Ovary (tissue), 9 donors: ENCODE data around the gene PLS1. TPM values are rescaled to one million over a fixed set of nuclear protein-coding genes. Genes with fewer than 3 reads are reported as not detected.

Source experiments
- DNase-seq, 5 donors: peaks; one replicate each; pipeline ENCODE4 v3.0.0-alpha.2; 2019 to 2020
- H3K27ac ChIP-seq, 2 donors: fragments of 200-600 bp; one replicate each; pipeline versions ENCODE4 v1.5.1 to v1.8.0; 2019 to 2022
- H3K27me3 ChIP-seq: fragments of 200-600 bp; one replicate; pipeline ENCODE4 v1.8.0; 2022
- H3K36me3 ChIP-seq: fragments of 200-600 bp; sonication (generic); one replicate; pipeline ENCODE4 v1.5.1; 2019
- H3K4me1 ChIP-seq: one replicate; pipeline ENCODE4 v1.8.1; 2013; ENCODE audit warnings: mild to moderate bottlenecking, moderate library complexity; ENCODE audit not compliant: insufficient read depth
- H3K4me3 ChIP-seq: fragments of 200-600 bp; sonication (generic); one replicate; pipeline ENCODE4 v1.5.1; 2017
- H3K9me3 ChIP-seq, 2 donors: fragments of 200-600 bp in 1 of 2; sonication (generic) in 1 of 2; one replicate each; pipeline versions ENCODE4 v1.5.1 to v1.8.1; 2013 to 2019; ENCODE audit warnings: mild to moderate bottlenecking in 1 of 2, moderate library complexity in 1 of 2
- CTCF ChIP-seq, 3 donors: fragments of 450-650 bp in 2 of 3; fragments of 200-600 bp in 1 of 3; IDR thresholded peaks; one replicate each; pipeline versions ENCODE4 v1.5.1 to v1.8.0; 2016 to 2022; ENCODE audit warnings: antibody characterized with exemption in 3 of 3, mild to moderate bottlenecking in 1 of 3
- EP300 ChIP-seq: sonication (generic); formaldehyde crosslinking; IDR thresholded peaks from one replicate; pipeline ENCODE4 v1.6.1; 2017; ENCODE audit warnings: antibody characterized with exemption
- POLR2A ChIP-seq: fragments of 450-650 bp; IDR thresholded peaks from one replicate; pipeline ENCODE4 v1.6.1; 2017; ENCODE audit warnings: antibody characterized with exemption, mild to moderate bottlenecking, moderate library complexity
- WGBS, 3 donors: extraction: QIAGEN DNeasy Blood & Tissue Kit in 1 of 3; methylation state at CpG; one replicate each; pipeline versions ENCODE4 v1.1.5 to v1.1.7; 2013 to 2017; 5-methylcytosine and 5-hydroxymethylcytosine counted together
- intact Hi-C, 4 donors: fragments of 100-400 bp; cut with DNase I; formaldehyde crosslinking; loops; one replicate each; pipeline versions ENCODE4 v1.11.0 to v1.15.1; 2022 to 2023
- polyA plus RNA-seq, 2 donors: library from polyadenylated mRNA; stranded (reverse); fragments of 200-250 nt in 1 of 2; fragments of 350-450 nt in 1 of 2; fragmentation: Illumina TruSeq in 1 of 2; extraction: RNeasy Lipid Tissue Mini Kit (QIAGEN cat#74804) in 1 of 2; gene quantifications; one replicate each; pipeline ENCODE4 v1.2.3, GENCODE V29; 2013 to 2014
- total RNA-seq, 7 donors: library from RNA; depleted of rRNA in 2 of 7; stranded (reverse); fragments of >200 nt in 2 of 7; fragmentation: NEBNext Ultra II Directional in 3 of 7; extraction: Animal tissue kit (Norgen Biotek cat#: 25700) in 3 of 7; gene quantifications; one replicate each; pipeline versions ENCODE4 v1.1.0 to v1.2.4, GENCODE V29; 2016 to 2023
- donor health status: DM: no; HTN: no; CAD: no; lungs with moderate emphysema.
- donor health status: DM: no; HTN: no; CAD: no.
- donor health status: Bipolar disorder and iron deficiency.
- donor health status: DM: yes; HTN: yes; CAD: no.
- donor health status: DM: no; HTN: no; CAD: no.
- donor health status: DM: yes; HTN: yes; CAD: no.

Gene PLS1
- total and polyA plus RNA-seq, 9 donors: 0.61 to 6.9 (median 1.7) TPM

- Histone ChIP-seq H3K27ac (no peak overlapping the region), H3K36me3 (no peaks in the 10 kb centered on the region), H3K4me3 (no peak overlapping the region), H3K9me3 (no peaks in the 10 kb centered on the region), H3K4me1 (no peaks in the 10 kb centered on the region), H3K27me3 (no peaks in the 10 kb centered on the region)
- no peak for DNase-seq
- no peak for TF ChIP-seq CTCF (IDR thresholded peaks at IDR 0.05)
- TF ChIP-seq EP300: no peak
- TF ChIP-seq POLR2A: no peak
- intact Hi-C loops: no loop called here
Observed at GRCh38 chr3:142626971-142627370, 30.8 kb downstream of the PLS1 start.

GRCh38 chr3:142628801-142629200 lies 32.6 kb downstream of the PLS1 start:
- DNase-seq: no peak
- no peak for TF ChIP-seq POLR2A
- no peak for TF ChIP-seq EP300
- TF ChIP-seq CTCF (IDR thresholded peaks at IDR 0.05): no peak
- intact Hi-C loops: no loop called here
- 85 to 96% (median 91%) methylated on average over 1 of the region's 1 CpG for whole genome bisulfite sequencing, 3 donors
- Histone ChIP-seq H3K4me3 (no peak overlapping the region), H3K9me3 (no peaks in the 10 kb centered on the region), H3K27ac (no peak overlapping the region), H3K36me3 (no peaks in the 10 kb centered on the region), H3K4me1 (no peaks in the 10 kb centered on the region), H3K27me3 (no peaks in the 10 kb centered on the region)

GRCh38 chr3:142633073-142633472 lies 36.9 kb downstream of the PLS1 start:
- no peaks in the 10 kb centered on the region for H3K9me3 ChIP-seq
- WGBS, 3 donors: 69 to 83% (median 78%) methylated on average over 5 of the region's 5 CpGs

GRCh38 chr3:142636050-142636449 lies 39.9 kb downstream of the PLS1 start:
- Histone ChIP-seq H3K9me3 (no peaks in the 10 kb centered on the region), H3K27ac (no peak overlapping the region), H3K27me3 (no peaks in the 10 kb centered on the region), H3K36me3 (no peaks in the 10 kb centered on the region), H3K4me1 (no peaks in the 10 kb centered on the region), H3K4me3 (no peak overlapping the region)
- intact Hi-C loops: no loop called here
- no peak for TF ChIP-seq EP300
- TF ChIP-seq POLR2A: no peak
- no peak for TF ChIP-seq CTCF (IDR thresholded peaks at IDR 0.05)
- DNase-seq: no peak

More at GRCh38 chr3:142633073-142633472, 36.9 kb downstream of the PLS1 start:
- Histone ChIP-seq H3K4me1 (no peaks in the 10 kb centered on the region), H3K27ac (no peak overlapping the region), H3K27me3 (no peaks in the 10 kb centered on the region), H3K36me3 (no peaks in the 10 kb centered on the region), H3K4me3 (no peak overlapping the region)
- TF ChIP-seq CTCF (IDR thresholded peaks at IDR 0.05) (no peak), EP300 (no peak), POLR2A (no peak)
- intact Hi-C loops: no loop called here
- DNase-seq: no peak

GRCh38 chr3:142636664-142637063 lies 40.5 kb downstream of the PLS1 start:
- DNase-seq: no peak
- Histone ChIP-seq H3K9me3 (no peaks in the 10 kb centered on the region), H3K27ac (no peak overlapping the region), H3K27me3 (no peaks in the 10 kb centered on the region), H3K36me3 (no peaks in the 10 kb centered on the region), H3K4me3 (no peak overlapping the region), H3K4me1 (no peaks in the 10 kb centered on the region)
- intact Hi-C loops: no loop called here
- TF ChIP-seq POLR2A (no peak), EP300 (no peak), CTCF (IDR thresholded peaks at IDR 0.05) (no peak)
- 87 to 89% (median 88%) methylated on average over 6 of the region's 6 CpGs for WGBS, 3 donors
